ENCODE data around the gene PRPF19.
A peak's percentile ranks its signal among the peaks of the same experiment; 100 is the strongest.

PRPF19 gene

GRCh38 chr11:60906132-60906972 lies at the start of gene PRPF19:
Gene PRPF19 (minus strand): TSS chr11:60906585. CDS start chr11:60906382, 203 bp downstream.
- peak within 1 kb of the TSS; percentile 96 for H3K4me3 Mint-ChIP-seq
- peaks cover 43% of the 10 kb centered on the region for H3K36me3 Mint-ChIP-seq (ENCODE audit: low read depth)
- peaks cover 17% of the 10 kb centered on the region for H3K9me3 Mint-ChIP-seq
- H3K4me1 Mint-ChIP-seq (ENCODE audit: low read depth) = peaks cover 75% of the 10 kb centered on the region
- H3K27ac Mint-ChIP-seq = peak within 1 kb of the TSS; percentile 91
- no peaks in the 10 kb centered on the region for H3K27me3 Mint-ChIP-seq
- intact Hi-C loops (cut with micrococcal nuclease) = no loop called here

- peaks cover 30% of the 10 kb centered on the region for H3K27me3 Mint-ChIP-seq
- peaks cover 58% of the 10 kb centered on the region for H3K4me1 Mint-ChIP-seq (ENCODE audit: low read depth)
- peak overlapping the region; percentile 99 for H3K27ac Mint-ChIP-seq
- intact Hi-C loops (cut with micrococcal nuclease) = no loop called here
- peaks cover 18% of the 10 kb centered on the region for H3K36me3 Mint-ChIP-seq (ENCODE audit: low read depth)
- H3K9me3 Mint-ChIP-seq = no peaks in the 10 kb centered on the region
- no peak overlapping the region for H3K4me3 Mint-ChIP-seq
Measured at GRCh38 chr11:60955571-60955970, 49.2 kb upstream of the PRPF19 start.

GRCh38 chr11:60954421-60954820 lies 48.0 kb upstream of the PRPF19 start:
- Mint-ChIP-seq H3K4me3 (no peak overlapping the region), H3K4me1 (ENCODE audit: low read depth) (peaks cover 58% of the 10 kb centered on the region), H3K36me3 (ENCODE audit: low read depth) (peaks cover 30% of the 10 kb centered on the region), H3K27ac (peak overlapping the region; percentile 99), H3K9me3 (no peaks in the 10 kb centered on the region), H3K27me3 (peaks cover 18% of the 10 kb centered on the region)
- intact Hi-C loops (cut with micrococcal nuclease) = loop anchor here (5.0 kb wide), 2 partner anchors 42 to 173 kb away; partner anchors contain the start of gene TMEM109

- Mint-ChIP-seq H3K27ac (peak overlapping the region; percentile 99), H3K4me1 (ENCODE audit: low read depth) (peaks cover 64% of the 10 kb centered on the region), H3K4me3 (peak overlapping the region; percentile 41), H3K9me3 (no peaks in the 10 kb centered on the region), H3K36me3 (ENCODE audit: low read depth) (peaks cover 36% of the 10 kb centered on the region), H3K27me3 (peaks cover 17% of the 10 kb centered on the region)
- intact Hi-C loops (cut with micrococcal nuclease) = loop anchor here (2.0 to 5.0 kb wide), 3 partner anchors 17 to 174 kb away; partner anchors contain the start of genes CD6 and TMEM109
Measured at GRCh38 chr11:60953781-60954180, 47.4 kb upstream of the PRPF19 start.

GRCh38 chr11:60952742-60953170 lies 46.4 kb upstream of the PRPF19 start:
- intact Hi-C loops (cut with micrococcal nuclease) = loop anchor here (2.0 to 5.0 kb wide), 3 partner anchors 18 to 175 kb away; partner anchors contain the start of genes CD6 and TMEM109
- H3K9me3 Mint-ChIP-seq = no peaks in the 10 kb centered on the region

GRCh38 chr11:60951904-60952741 lies 45.7 kb upstream of the PRPF19 start, which contains the start of gene SLC15A3:
Gene SLC15A3 (minus strand): TSS chr11:60952176. CDS start chr11:60951551, 625 bp downstream.
- peak within 1 kb of the TSS; percentile 99 for H3K27ac Mint-ChIP-seq
- intact Hi-C loops (cut with micrococcal nuclease) = loop anchor here (2.0 to 5.0 kb wide), 3 partner anchors 19 to 175 kb away; partner anchors contain the start of genes CD6 and TMEM109
- peak within 1 kb of the TSS; percentile 97 for H3K4me3 Mint-ChIP-seq
- peaks cover 67% of the 10 kb centered on the region for H3K4me1 Mint-ChIP-seq (ENCODE audit: low read depth)
- H3K36me3 Mint-ChIP-seq (ENCODE audit: low read depth) = peaks cover 53% of the 10 kb centered on the region
- H3K27me3 Mint-ChIP-seq = peaks cover 3% of the 10 kb centered on the region
- no peaks in the 10 kb centered on the region for H3K9me3 Mint-ChIP-seq

More at GRCh38 chr11:60952742-60953170, 46.4 kb upstream of the PRPF19 start:
- Mint-ChIP-seq H3K27me3 (peaks cover 8% of the 10 kb centered on the region), H3K4me3 (peak overlapping the region; percentile 97), H3K4me1 (ENCODE audit: low read depth) (peaks cover 67% of the 10 kb centered on the region), H3K27ac (peak overlapping the region; percentile 99), H3K36me3 (ENCODE audit: low read depth) (peaks cover 46% of the 10 kb centered on the region)

- Mint-ChIP-seq H3K9me3 (no peaks in the 10 kb centered on the region), H3K4me1 (ENCODE audit: low read depth) (peaks cover 67% of the 10 kb centered on the region), H3K27ac (peak overlapping the region; percentile 99), H3K4me3 (peak overlapping the region; percentile 97), H3K27me3 (no peaks in the 10 kb centered on the region), H3K36me3 (ENCODE audit: low read depth) (peaks cover 58% of the 10 kb centered on the region)
- intact Hi-C loops (cut with micrococcal nuclease) = loop anchor here (5.0 kb wide), 2 partner anchors 39 to 176 kb away; partner anchors contain the start of gene TMEM109
Measured at GRCh38 chr11:60951606-60951903, 45.2 kb upstream of the PRPF19 start.

- Mint-ChIP-seq H3K9me3 (no peaks in the 10 kb centered on the region), H3K36me3 (ENCODE audit: low read depth) (peaks cover 63% of the 10 kb centered on the region), H3K27me3 (no peaks in the 10 kb centered on the region), H3K27ac (peak overlapping the region; percentile 99), H3K4me3 (peak overlapping the region; percentile 97), H3K4me1 (ENCODE audit: low read depth) (peaks cover 67% of the 10 kb centered on the region)
- intact Hi-C loops (cut with micrococcal nuclease) = loop anchor here (5.0 kb wide), 2 partner anchors 39 to 176 kb away; partner anchors contain the start of gene TMEM109
Measured at GRCh38 chr11:60950933-60951605, 44.7 kb upstream of the PRPF19 start.

GRCh38 chr11:60950024-60950423 lies 43.6 kb upstream of the PRPF19 start:
- peaks cover 69% of the 10 kb centered on the region for H3K4me1 Mint-ChIP-seq (ENCODE audit: low read depth)
- peak overlapping the region; percentile 97 for H3K4me3 Mint-ChIP-seq

GRCh38 chr11:60948250-60948649 lies 41.9 kb upstream of the PRPF19 start:
- no peaks in the 10 kb centered on the region for H3K27me3 Mint-ChIP-seq

More at GRCh38 chr11:60950024-60950423, 43.6 kb upstream of the PRPF19 start:
- Mint-ChIP-seq H3K9me3 (no peaks in the 10 kb centered on the region), H3K27ac (peak overlapping the region; percentile 99), H3K36me3 (ENCODE audit: low read depth) (peaks cover 74% of the 10 kb centered on the region), H3K27me3 (no peaks in the 10 kb centered on the region)
- intact Hi-C loops (cut with micrococcal nuclease) = loop anchor here (5.0 kb wide), 2 partner anchors 38 to 177 kb away; partner anchors contain the start of gene TMEM109

GRCh38 chr11:60947700-60948099 lies 41.3 kb upstream of the PRPF19 start:
- intact Hi-C loops (cut with micrococcal nuclease) = no loop called here
- peaks cover 69% of the 10 kb centered on the region for H3K4me1 Mint-ChIP-seq (ENCODE audit: low read depth)
- H3K36me3 Mint-ChIP-seq (ENCODE audit: low read depth) = peaks cover 97% of the 10 kb centered on the region
- peak overlapping the region; percentile 97 for H3K4me3 Mint-ChIP-seq
- H3K9me3 Mint-ChIP-seq = no peaks in the 10 kb centered on the region
- H3K27me3 Mint-ChIP-seq = no peaks in the 10 kb centered on the region
- H3K27ac Mint-ChIP-seq = no peak overlapping the region

More at GRCh38 chr11:60948250-60948649, 41.9 kb upstream of the PRPF19 start:
- intact Hi-C loops (cut with micrococcal nuclease) = no loop called here
- peaks cover 91% of the 10 kb centered on the region for H3K36me3 Mint-ChIP-seq (ENCODE audit: low read depth)
- peak overlapping the region; percentile 97 for H3K4me3 Mint-ChIP-seq
- peak overlapping the region; percentile 59 for H3K27ac Mint-ChIP-seq
- no peaks in the 10 kb centered on the region for H3K9me3 Mint-ChIP-seq
- H3K4me1 Mint-ChIP-seq (ENCODE audit: low read depth) = peaks cover 74% of the 10 kb centered on the region

GRCh38 chr11:60946601-60947264 lies 40.3 kb upstream of the PRPF19 start:
- Mint-ChIP-seq H3K4me3 (peak overlapping the region; percentile 52), H3K9me3 (no peaks in the 10 kb centered on the region), H3K36me3 (ENCODE audit: low read depth) (peaks cover 99% of the 10 kb centered on the region), H3K27ac (peak overlapping the region; percentile 76), H3K27me3 (no peaks in the 10 kb centered on the region), H3K4me1 (ENCODE audit: low read depth) (peaks cover 69% of the 10 kb centered on the region)
- intact Hi-C loops (cut with micrococcal nuclease) = no loop called here
